GM18505 (cell line): ENCODE measurements around the gene DIPK2A.

ENCODE experiments used
- ATAC-seq: cut with Tn5 transposase; IDR thresholded peaks from one replicate; pipeline ENCODE4 v1.9.1; 2021; ENCODE audit not compliant: unreplicated experiment
- POLR2A ChIP-seq: IDR thresholded peaks from 4 replicates; pipeline ENCODE4 v1.6.1; 2011; ENCODE audit warnings: borderline replicate concordance; ENCODE audit not compliant: insufficient read depth, insufficient read length; ENCODE audit errors: extremely low read depth

The DIPK2A gene

DNA sequence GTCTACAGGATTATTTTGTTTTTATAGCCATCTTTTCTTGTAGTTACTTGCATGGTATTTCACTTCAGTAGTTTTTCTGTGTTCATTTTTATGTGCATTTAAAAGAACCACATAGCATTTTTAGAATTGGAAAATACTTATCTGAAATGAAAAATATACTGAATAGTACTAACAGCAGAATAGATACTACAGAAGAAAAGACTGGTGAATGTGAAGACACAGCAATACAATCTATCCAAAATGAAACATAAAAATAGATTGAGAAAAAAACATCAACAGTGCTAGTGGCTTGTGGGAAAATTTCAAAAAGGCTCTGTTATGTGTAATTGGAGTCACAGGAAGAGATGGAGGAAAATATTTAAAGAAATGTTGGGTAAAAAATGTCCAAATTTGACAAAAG lies 12.7 kb upstream of the DIPK2A start:
- TF ChIP-seq POLR2A, result no peak
- ATAC-seq, result no peak

DNA sequence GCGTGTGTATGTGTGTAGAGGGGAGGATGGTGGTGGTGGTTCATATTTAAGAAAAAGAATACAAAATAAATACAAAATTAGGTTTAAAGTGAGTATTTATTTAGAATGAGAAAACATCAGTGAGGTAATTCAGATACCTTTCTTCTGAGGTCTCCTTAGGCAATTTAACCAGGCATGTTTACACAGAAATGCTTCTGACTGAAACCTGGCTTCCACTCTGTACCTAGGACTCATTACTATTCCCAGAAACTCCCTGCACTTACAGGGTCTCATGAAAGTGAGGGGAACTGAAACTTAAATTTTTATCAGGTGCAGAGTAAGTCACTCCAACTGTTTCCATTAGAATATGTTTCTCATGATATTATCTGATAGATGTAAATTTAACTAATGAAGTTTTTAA lies 10.3 kb upstream of the DIPK2A start:
- no peak for ATAC-seq
- no peak for TF ChIP-seq POLR2A

DNA sequence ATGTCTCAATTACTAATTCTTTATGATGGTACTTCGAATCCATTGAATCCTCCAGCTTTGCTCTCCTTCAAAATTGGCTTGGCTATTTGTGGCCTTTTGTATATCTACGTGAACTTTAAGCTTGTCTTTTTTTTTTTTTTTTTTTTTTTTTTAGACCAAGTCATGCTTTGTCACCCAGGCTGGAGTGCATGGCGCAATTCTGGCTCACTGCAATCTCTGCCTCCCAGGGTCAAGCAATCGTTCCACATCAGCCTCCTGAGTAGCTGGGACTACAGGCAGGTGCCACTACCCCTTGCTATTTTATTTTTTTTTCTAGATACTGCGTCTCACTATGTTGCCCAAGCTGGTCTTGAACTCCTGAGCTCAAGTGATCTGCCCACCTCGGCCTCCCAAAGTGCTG lies 7.7 kb upstream of the DIPK2A start:
- ATAC-seq, result no peak
- TF ChIP-seq POLR2A, result no peak

DNA sequence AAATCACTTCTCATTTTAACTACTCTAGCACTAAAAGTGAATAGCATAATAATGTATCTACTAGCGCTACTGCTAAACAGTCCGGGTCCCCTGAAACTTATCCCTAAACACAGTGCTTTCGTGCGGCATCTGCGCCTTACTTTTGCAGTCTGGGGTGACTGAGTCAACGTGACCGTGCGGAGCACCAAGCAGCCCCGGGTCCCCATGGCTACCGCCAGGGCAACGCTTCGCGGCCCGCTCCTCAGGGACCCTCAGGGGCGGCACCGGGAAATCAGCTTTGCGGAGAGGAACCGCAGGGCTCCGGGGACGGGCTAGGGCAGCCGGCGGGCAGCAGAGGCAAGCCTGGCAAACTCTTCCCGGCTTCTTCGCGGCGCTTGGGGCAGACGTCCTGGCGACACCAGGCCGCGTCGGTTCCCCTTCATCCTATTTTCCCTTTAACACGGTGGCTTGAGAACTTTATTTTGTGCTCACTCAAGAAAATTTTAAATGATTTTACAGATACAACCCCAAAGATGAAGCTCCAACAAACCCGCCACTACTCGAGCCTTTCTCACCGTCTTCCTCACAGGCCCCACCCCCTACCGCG lies 757 bp upstream of the DIPK2A start:
- TF ChIP-seq POLR2A, result no peak
- ATAC-seq, result peak; percentile 13

DNA sequence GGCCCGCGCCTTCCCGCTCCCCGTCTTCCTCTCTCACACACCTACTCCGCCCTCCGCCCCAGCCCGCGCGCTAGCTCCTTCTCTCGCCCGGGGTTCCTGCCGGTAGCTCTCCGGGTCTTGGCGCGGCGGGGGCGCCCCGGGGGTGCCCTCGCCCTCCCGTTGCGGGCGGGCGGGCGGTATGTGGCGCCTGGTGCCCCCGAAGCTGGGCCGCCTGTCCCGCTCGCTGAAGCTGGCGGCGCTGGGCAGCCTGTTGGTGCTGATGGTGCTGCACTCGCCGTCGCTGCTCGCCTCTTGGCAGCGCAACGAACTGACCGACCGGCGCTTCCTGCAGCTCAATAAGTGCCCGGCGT lies 507 bp downstream of the DIPK2A start:
- no peak for TF ChIP-seq POLR2A
- no peak for ATAC-seq

DNA sequence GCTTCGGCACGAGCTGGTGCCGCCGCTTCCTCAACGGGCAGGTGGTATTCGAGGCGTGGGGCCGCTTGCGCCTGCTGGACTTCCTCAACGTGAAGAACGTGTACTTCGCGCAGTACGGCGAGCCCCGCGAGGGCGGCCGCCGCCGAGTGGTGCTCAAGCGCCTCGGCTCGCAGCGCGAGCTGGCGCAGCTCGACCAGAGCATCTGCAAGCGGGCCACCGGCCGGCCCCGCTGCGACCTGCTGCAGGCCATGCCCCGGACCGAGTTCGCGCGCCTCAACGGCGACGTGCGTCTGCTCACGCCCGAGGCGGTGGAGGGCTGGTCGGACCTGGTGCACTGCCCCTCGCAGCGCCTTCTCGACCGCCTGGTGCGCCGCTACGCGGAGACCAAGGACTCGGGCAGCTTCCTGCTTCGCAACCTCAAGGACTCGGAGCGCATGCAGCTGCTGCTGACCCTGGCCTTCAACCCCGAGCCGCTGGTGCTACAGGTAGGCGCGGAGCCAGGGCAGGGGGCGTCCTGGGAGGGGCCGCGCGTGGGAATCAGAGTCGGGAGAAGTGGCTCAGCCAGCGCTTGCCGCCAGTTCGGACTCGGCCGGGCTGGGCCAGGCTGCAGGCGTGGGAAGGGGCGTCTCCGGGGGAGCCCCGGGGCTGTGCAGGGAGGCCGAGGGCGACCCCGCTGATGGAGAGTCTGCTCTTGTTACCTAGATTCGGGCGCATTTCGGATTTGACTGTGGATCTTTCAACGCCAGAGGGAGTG lies 1.1 kb downstream of the DIPK2A start:
- TF ChIP-seq POLR2A, result peak; percentile 17
- ATAC-seq, result peak; percentile 28

DNA sequence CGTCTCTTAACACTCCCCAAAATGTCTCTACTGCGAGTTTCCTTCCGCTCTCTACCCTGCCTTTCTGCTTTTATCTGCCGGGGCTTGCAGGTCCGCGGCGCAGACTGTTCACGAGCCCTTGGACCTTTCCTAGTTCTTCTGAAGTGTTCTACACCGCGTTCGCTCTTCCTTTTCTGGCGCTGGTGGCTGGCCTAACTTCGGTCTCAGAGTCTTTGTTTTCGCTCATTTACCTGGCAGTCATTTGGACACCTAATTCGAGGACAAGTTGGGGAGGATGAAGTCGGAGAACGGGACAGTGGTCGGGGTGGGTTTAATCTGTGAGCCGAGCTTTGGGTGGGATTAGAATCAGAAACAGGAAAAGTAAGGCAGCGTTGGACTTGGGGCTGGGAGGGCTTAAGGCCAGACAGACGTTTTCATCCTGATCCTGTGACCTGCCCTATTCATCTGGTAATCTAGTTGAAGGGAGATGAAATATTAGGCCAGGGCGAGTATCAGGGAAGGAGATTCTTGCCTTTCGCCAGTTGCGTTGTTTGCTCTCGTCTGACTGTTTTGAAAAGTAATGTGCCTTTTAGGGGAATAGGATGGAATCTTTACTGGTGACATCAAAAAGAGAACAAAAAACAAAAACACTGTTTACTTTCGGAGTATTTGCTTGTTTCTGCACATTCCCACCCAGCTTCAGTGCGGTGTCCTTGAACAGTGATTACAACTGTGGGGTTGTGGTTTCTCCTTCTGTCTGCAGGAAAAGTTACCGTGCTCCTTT lies 1.8 kb downstream of the DIPK2A start:
- peak; percentile 27 for TF ChIP-seq POLR2A
- ATAC-seq, result no peak

DNA sequence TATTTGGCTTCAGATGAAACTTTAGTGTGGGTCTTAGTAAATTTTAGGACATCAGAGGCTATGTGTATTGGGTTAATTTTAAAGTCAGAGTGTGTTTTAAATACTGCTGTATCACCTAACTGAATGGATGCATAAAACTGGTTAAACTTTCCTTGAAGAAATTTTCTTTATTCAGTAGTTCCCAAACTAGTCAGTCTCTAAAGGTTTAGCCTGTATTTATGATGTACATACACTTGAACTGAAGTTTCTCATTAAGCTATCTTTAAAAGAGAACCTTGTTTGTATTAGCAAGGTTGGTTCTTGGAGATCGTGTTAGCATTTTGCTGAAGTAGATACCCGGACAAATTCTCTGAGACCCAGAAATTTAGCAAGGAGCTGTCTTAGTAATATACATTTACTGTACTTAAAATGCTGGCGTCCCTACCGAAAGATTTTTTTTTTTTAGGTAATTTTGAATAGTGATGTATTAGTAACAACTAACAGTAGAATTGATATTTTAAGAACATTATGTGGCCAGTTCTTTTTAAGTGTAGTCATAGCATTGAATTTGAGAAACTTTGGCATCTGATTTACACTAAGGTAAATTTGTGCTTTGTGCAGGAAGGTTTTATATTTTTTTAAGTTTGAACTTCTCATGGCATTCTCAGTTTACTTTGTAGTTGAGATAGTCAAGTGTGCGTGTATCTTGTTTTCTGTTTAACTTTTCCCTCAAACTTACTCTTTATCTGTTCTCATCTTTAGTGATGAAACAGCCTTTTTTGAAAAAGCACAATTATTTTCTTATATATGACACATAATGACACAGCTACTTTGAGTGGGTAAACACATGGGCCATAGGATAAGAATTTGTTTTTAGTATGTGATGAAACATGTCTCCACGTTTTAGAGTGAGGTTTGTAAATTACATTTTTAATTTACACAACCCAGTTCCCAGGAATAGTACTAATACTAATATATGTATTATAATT lies 2.9 kb downstream of the DIPK2A start:
- no peak for TF ChIP-seq POLR2A
- ATAC-seq, result no peak

DNA sequence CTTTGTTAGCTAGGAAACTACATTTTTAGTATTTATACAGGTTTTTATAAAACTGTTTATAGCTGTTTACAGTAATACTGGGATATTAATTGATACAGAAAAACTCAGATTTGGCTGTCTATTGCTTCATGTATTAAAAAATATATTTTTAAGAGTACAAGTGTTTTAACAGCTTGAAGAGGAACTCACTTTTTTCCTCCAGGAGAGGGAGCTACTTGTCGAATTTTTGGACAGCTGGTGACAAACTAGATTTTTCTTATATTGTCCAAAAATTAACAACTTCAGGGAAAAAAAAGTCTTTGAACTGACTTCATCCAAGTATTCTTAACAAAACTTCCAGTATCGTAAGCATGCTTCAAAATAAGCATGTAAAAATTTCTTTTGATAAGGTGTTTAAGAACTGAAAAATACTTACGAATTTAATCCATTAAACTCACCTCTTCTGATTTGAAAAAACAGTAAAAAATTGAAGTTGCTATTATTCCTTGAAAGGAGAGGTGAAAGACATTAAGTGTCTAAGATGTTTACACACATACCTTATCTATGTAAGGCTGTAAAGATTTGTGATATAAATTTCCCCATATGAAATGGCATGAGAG lies 4.0 kb downstream of the DIPK2A start:
- TF ChIP-seq POLR2A, result no peak
- ATAC-seq, result no peak

DNA sequence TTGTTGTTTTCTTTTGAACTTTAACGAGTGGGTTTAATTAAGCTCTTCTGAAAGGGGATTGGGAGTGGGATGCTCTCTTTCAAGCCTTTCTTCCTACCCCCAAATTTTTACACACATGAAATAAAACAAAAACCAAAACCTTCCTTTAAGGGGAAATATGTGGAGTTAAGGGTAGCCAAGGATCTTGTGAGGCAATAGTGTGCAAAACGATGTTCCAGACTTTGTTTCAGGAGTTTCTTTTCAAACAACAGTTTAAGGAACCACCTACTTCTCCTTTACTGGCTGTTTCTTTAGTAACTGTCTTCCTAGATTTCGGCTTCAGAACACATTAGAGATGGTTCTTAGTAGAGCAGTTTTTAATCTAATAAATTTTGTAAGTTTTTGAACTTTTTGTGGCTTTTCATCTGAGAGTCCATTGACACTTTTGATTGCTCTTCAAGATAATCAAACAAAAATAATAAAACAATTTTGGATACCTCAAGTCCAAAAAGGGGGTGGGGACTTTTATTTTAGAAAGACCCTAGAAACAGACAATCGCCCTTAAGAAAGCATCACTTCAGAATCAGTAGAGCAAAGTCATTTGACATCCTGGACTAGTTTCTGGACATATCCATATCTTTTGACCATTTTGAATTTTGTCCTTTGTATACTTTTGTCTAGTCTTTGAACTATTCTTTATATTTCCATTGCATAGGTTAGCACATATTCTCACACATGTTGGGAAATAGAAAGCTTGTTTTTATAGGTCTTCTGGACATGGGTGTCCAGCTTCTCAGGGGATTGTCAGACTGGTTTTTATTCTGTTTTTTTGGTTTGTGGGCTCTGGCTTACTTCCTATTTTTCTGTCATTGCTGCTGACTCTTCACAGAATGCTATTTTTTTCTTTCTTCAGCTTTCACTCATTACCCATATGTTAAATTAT lies 6.0 kb downstream of the DIPK2A start:
- peak; percentile 38 for ATAC-seq
- TF ChIP-seq POLR2A, result no peak

DNA sequence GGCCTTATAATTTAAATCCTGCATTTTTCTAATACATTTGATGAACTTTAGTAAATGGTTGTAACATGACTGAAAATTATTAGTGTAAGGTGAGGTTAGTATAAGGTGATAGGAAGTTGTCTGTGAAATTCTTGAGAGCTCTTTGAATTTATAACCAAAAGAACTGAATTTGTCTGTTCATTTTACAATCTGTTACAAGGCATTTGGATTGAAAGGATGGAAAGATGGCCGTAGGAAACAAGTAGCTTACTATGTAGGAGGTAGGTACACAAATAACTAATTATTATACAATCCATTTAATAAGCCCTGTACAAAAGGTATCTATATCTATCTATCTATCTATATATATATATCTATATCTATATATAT lies 6.6 kb downstream of the DIPK2A start:
- TF ChIP-seq POLR2A, result no peak
- peak; percentile 5 for ATAC-seq

DNA sequence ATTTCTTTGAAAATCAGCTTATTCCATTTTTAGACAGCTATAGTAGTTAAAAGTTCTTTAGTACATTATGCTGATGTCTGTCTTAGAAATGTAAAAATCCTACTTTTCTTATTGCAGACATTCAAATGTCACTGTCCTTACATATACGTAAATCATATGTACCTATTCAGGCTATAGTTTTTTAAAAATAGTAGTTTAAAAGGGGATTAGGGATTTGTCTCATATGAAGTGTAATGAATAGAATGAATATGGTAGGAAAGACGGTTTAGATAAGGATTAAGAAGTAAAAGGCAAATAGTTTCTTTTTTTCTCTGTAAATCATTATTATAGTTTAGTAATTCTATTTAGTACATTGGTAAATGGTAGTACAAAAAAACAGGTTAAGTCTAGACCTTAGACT lies 7.4 kb downstream of the DIPK2A start:
- ATAC-seq, result no peak

More for the DNA sequence above, 7.4 kb downstream of the DIPK2A start:
- TF ChIP-seq POLR2A, result no peak
